NB4 (cell line): ENCODE data around the gene ACSF2.
"Not testable (repeated sequence)": the region's sequence is repeated elsewhere in the genome, so short reads cannot be mapped to it uniquely, and the experiment has no call there.

ENCODE experiments used
- DNase-seq: peaks from one replicate; pipeline ENCODE4 v3.0.0; 2010; ENCODE audit warnings: low read depth
- H3K4me3 ChIP-seq: one replicate; pipeline ENCODE4 v1.5.1; 2011; ENCODE audit warnings: mild to moderate bottlenecking, low read depth, low read length, moderate library complexity
- MYC ChIP-seq: IDR thresholded peaks from 2 replicates; pipeline ENCODE4 v1.6.1; 2011; ENCODE audit warnings: low read depth, low read length
- POLR2A ChIP-seq: IDR thresholded peaks from 2 replicates; pipeline ENCODE4 v1.6.1; 2011; ENCODE audit warnings: mild to moderate bottlenecking; ENCODE audit not compliant: insufficient read length; ENCODE audit errors: extremely low read depth
- TF ChIP-seq, protein P1 (sequence below): IDR thresholded peaks from one replicate; pipeline ENCODE4 v1.5.1; 2012; ENCODE audit warnings: low read depth, low read length
- TF ChIP-seq, protein P2 (sequence below): IDR thresholded peaks from 2 replicates; pipeline ENCODE4 v1.6.1; 2011; ENCODE audit warnings: low read depth, low read length

Gene ACSF2

GRCh38 chr17:50406578-50406977, 19.4 kb upstream of the ACSF2 start:
- no peak for DNase-seq
- H3K4me3 ChIP-seq: no peak overlapping the region
- TF ChIP-seq MYC (no peak), POLR2A (no peak)
- TF ChIP-seq, protein P1, sequence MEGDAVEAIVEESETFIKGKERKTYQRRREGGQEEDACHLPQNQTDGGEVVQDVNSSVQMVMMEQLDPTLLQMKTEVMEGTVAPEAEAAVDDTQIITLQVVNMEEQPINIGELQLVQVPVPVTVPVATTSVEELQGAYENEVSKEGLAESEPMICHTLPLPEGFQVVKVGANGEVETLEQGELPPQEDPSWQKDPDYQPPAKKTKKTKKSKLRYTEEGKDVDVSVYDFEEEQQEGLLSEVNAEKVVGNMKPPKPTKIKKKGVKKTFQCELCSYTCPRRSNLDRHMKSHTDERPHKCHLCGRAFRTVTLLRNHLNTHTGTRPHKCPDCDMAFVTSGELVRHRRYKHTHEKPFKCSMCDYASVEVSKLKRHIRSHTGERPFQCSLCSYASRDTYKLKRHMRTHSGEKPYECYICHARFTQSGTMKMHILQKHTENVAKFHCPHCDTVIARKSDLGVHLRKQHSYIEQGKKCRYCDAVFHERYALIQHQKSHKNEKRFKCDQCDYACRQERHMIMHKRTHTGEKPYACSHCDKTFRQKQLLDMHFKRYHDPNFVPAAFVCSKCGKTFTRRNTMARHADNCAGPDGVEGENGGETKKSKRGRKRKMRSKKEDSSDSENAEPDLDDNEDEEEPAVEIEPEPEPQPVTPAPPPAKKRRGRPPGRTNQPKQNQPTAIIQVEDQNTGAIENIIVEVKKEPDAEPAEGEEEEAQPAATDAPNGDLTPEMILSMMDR: no peak
- TF ChIP-seq, protein P2, sequence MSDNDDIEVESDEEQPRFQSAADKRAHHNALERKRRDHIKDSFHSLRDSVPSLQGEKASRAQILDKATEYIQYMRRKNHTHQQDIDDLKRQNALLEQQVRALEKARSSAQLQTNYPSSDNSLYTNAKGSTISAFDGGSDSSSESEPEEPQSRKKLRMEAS: no peak

DNA sequence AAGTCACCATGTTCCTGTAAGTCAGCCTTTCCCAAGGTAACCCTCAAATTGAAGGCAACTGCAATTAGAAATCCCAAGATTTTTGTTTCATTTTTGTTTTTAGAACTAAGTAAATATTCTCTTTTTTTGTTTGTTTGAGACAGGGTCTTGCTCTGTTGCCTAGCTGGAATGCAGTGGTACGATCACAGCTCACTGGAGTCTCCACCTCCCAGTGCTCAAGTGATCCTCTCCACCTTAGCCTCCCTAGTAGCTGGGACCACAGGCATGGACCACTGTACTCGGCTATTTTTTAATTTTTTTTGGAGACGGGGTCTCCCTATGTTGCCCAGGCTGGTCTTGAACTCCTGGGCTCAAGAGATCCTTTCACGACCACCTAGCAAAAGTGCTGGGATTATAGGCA, 18.1 kb upstream of the ACSF2 start:
- H3K4me3 ChIP-seq: no peak overlapping the region
- no peak for DNase-seq
- TF ChIP-seq, protein P1: no peak
- TF ChIP-seq MYC (no peak), POLR2A (no peak)
- TF ChIP-seq, protein P2: no peak

- H3K4me3 ChIP-seq: no peak overlapping the region
- TF ChIP-seq, protein P2: no peak
- DNase-seq: no peak
Observed at GRCh38 chr17:50412188-50412732, 13.8 kb upstream of the ACSF2 start.

GRCh38 chr17:50414808-50415207, 11.2 kb upstream of the ACSF2 start:
- DNase-seq: no peak
- H3K4me3 ChIP-seq: no peak overlapping the region
- TF ChIP-seq, protein P1: no peak
- TF ChIP-seq POLR2A (no peak), MYC (no peak)
- TF ChIP-seq, protein P2: no peak

DNA sequence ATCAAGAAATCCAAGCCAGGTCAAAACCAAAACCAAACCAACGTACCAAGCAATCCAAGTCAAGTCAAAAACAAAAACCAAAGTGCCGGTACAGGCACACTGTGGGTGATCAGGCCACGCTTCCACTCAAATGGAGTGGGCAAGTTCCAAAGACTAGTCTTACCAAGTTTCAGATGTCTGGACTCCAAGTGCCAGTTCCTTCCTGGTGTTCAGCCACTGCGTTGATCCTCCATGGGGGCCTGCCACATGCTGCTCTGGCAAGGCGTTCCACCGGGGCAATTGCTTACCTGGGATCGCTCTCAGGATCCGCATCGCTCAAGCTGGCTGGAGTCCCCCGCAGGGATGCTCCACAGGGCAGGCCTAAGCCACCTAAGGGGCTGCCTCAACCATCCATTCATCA, 6.4 kb upstream of the ACSF2 start:
- H3K4me3 ChIP-seq, DNase-seq: not testable (repeated sequence)

- peak; percentile 24 for DNase-seq
- TF ChIP-seq, protein P2: no peak
- TF ChIP-seq MYC (no peak), POLR2A (no peak)
- TF ChIP-seq, protein P1: no peak
- peak overlapping the region; percentile 55 for H3K4me3 ChIP-seq
Observed at GRCh38 chr17:50420419-50421112, 5.5 kb upstream of the ACSF2 start.
